Stimulated activated CD4-positive, alpha-beta T cell treated with anti-CD3 and anti-CD28 coated beads, TNF-alpha, amount 100 ng/mL, for 1 hour (primary cell): ENCODE measurements around the gene MYO18A.
"Not testable (repeated sequence)": the region's sequence is repeated elsewhere in the genome, so short reads cannot be mapped to it uniquely, and the experiment has no call there.

Source experiments
- DNase-seq, 3 donors: peaks; one replicate each; pipeline ENCODE4 v3.0.0-alpha.2; 2020; ENCODE audit warnings: low read depth in 3 of 3, low spot score in 1 of 3

MYO18A gene

DNA sequence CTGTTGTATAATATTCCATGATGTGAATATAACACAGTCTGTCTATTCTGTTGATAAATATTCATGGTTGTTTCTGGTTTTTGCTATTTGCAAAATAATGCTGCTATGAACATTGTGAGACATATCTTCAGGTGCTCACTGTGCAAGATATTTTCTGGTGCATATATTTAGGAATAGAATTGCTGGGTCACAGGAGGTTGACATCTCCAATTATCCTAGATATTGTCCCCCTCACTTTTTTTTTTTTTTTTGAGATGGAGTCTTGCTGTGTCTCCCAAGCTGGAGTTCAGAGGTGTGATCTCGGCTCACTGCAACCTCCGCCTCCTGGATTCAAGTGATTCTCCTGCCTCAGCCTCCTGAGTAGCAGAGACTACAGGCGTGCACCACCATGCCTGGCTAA, 14.5 kb upstream of the MYO18A start:
- no peak for DNase-seq

DNA sequence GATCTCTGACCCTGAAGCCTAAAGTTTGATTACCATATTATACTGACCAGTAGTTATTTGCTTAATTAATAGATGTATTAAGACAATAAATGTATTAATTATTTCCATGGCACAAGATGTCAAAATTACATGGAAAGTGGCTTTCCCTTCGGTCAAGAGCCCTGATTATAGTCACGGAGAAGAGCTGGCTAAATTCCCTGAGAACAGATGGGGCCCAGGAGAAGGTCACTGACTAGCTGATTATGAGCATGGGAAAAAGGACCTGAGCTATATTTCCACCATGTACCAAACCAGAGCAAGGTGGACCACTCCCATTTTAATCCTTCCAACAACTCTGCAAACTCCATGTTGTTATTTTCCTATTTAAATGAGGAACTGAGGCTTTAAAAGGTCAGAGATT, 12.9 kb upstream of the MYO18A start:
- DNase-seq = no peak

DNA sequence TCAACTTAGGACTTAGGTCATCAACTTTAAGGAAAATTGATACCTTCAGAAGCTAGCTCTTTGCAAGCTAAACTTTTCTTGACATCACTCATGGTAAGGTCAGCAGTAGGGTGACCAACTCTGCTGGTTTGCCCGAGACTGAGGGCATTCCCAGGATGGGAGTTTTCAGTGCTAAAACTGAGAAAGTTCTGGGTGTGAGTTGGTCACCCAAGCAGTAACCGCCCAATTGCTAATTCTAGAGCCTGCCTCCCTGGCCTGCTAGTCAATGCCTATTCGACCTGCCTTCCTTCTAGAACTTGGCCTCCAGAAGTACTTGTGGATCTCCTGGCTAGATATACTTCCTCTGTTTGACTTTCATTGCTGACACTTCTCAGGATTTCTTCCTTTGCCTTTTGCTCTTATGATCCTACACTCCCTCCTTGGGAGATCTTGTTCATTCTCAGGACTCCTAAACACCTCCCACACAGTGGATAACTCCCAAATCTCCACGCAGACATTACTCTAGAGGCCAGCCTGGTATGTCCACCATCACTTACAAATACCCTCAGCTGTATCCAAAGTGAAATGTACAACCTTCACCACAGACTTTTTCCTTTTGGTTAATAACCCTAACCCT, 10.5 kb upstream of the MYO18A start:
- no peak for DNase-seq

DNA sequence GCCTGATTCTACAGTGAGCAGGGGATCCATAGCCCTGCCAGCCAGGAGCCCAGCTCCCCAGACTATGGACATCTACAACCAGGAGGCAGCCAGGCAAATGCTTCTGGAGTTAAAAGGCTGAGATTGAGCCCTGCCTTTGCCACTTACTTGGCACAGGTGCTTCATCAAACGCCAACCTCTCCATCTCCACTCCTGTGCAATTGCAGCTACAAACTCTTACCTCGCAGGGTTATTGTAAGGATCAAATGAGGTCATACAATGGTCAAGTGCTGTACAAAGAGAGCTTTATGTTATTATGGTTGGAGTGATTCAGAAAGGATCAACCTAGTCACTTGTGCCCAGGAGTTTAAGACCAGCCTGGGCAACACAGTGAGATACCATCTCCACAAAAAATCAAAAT, 9.8 kb upstream of the MYO18A start:
- DNase-seq = no peak

DNA sequence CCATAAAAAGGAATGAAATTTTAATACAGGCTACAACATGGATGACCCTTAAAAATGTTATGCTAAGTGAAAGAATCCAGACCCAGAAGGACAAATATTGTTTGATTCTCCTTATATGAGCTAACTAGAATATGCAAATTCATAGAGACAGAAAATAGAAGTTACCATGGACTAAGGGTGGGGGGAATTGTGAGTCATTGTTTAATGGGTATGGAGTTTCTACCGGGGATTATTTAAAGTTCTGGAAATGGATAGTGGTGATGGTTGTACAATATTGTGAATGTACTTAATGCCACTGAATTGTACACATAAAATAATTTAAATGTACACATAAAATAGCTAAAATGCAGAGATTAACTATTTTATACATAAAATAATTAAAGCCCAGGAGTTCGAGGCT, 9.2 kb upstream of the MYO18A start:
- DNase-seq = no peak

DNA sequence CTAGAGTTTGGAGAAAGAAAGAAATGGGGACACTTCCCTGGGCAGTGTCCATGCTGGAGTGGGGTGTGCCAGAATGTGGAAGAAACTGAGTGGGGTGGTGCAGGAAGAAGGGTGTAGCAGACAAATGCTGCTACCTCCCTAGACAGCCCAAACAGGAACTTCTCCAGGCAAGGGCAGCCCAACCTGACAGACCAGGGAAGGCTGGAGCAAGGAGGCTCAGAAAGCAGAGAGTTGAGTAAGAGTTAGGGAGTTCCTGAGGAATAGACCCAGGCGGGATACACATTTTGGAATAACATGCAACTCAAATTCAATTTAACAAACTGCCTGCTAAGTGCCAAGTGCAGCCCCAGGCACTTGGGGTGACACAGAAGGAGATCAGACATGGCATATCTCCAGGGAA, 1.0 kb upstream of the MYO18A start:
- no peak for DNase-seq

DNA sequence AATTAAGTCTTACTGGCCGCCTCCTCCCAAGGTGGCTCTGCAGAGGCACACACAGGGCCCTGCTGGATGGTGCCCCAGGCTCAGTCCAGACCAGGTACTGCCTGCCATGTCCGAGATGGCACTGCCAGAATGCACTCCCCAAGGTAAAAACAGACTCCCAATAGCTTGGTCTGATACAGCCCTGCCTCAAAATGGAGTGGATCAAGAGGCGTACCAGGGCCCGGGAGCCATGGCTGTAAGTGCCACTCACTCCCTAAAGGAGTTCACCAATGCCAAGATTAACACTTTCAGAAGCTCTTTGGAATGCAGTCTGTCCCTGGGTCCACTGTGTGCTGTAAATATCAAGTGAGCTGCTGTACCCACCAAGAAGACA, 576 bp upstream of the MYO18A start:
- DNase-seq = no peak

DNA sequence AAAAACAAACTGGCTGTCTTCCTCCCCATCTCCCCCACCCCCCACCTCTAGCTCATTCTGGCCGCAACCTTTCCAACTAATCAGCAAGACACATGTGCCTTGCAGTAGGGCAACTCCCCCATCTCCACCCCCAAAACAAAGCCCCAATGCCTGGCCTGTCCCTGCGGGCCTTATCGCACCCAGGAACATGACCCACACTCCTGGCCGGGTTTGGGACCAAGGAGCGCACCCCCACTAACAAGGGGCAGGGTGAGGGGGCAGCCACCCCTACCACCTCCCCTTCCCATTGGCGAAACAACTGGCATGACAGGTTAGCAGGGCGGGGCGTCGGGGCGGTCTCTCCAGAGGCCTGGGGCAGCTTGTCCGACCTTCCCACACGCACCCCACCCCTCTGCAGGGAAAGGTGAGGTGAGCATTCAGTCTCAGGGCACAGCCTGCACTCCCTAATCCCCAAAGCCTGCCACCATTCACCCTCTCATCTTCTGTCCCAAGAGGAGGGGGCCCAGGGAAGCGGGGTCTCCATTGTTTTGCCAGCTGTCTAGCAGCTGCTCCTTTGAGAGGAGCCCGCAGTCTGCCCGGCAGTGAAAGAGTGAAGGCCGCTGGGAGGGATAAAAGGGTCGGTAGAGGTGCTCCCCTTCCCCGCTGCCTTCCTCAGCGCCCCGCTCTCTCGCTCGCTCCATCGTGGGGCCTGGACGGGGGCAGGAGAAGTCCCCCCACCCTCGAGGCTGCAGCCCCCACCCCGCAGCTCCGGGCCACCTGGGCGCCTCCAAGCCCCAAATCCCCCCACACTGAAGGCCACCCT, 765 bp downstream of the MYO18A start:
- no peak for DNase-seq

DNA sequence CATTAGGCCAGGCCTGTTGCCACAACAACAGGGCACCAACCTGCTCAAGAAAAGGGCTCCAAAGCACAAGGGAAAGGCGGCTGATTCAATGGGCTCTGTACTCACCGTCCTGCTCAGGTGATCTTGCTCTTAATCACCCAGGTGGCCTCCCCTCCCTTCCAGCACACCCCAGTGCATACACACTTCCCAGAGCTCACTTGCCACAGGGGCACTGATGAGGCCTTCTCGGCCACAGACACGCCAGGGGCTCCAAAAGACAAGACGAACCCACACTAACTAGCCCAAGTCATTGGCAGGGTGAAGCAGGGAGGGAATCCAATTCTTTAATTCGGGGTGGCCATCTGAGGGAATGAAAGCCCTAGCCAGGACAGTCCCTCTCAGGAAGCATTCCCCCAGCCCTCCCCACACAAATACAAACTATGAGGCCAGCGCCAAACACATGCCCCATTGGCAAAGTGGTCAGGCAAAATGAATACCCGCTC, 1.4 kb downstream of the MYO18A start:
- DNase-seq = no peak

DNA sequence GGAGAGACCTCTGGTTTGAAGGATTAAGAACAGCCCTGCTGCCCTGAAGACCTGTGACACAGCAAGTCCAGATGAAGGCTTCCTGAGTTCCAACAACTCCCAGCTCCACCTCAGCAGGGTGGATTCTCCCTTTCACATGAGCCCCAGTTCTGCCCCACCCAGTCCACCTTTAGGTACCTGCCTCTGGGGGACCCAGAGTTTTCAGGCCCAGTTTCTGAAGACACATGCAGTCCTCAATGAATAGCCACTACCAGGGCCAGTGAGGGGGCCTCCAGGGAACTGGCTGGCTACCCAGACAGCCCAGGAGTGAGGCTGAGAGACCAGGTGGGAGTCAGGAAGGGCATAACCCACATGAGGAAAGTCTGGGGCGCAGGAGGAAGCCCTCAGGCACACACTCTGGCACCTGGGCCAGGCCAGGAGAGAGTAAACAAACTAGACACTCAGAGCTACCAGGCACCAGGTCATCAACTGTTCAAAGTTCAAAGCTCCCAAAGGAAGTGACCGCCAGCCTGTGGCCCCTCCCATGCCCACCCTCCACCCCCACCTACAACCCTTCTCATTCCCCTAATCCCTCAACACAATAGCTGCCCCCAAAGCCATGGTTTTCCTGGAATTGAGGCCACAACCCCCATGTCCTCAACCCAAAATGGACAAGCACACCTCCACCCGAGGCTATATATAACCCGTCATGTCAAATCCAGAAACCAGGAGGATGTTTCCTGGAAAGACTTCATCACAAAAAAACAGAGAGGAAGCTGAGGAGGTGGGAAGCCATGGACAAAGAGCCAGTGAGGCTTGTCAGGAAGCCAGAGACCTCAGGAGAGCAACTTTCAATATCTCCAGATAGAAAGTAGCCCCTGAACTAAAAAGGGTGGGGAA, 2.1 kb downstream of the MYO18A start:
- no peak for DNase-seq

DNA sequence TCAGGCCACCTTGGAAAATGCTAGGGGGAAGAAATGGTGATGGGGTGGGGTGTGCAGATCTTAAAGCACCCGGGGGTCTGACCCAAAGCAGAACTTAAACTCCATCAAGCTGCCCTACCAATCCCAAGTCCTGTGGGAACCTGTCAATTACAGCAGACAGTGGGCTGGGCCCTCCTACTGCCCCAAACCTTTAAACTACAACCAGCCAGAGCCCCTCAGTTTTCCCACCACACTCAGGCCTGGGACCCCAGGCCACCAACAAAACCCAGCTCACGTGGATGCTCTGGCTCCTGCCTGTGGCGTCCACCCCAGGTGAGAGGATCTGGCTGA, 2.7 kb downstream of the MYO18A start:
- no peak for DNase-seq

DNA sequence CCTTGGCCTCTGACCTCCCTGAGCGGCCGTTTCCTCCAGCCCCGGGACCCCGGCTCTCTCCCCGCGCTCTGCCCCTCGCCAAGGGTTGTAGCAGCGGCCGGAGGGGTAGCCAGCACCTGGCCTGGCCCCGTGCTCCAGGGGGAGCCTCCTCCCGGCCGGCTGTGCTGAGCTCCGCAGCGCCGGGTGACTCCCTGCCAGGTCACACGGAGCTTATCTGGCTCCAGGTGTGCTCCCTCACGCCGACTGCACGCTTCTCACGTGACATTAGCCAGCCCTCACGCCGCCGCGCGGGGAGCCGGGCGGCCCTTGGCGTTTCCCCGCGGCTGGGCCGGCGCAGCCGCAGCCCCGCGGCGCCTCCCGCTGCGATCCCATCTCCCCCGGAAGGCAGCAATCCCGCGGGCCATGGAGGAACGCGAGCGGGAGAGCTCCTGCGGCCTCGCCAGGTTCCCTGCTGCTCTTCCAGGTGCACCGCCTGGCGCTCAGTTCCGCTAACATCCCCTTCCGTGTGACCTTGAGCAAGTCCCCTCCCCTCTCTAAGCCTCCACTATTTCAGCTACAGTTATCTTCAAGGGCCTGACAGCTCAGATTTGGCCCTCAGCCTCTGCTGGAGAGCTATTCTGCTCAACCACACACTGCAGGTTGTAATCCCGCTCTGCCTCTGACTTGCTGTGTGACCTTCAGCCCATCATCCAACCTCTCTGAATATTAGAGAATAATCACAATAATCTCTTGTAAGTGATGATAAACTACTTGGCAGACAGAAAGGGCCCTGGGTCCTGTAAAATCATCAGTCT, 3.4 kb downstream of the MYO18A start:
- peak in 2 of 3 donors; percentile 5 to 43 for DNase-seq

DNA sequence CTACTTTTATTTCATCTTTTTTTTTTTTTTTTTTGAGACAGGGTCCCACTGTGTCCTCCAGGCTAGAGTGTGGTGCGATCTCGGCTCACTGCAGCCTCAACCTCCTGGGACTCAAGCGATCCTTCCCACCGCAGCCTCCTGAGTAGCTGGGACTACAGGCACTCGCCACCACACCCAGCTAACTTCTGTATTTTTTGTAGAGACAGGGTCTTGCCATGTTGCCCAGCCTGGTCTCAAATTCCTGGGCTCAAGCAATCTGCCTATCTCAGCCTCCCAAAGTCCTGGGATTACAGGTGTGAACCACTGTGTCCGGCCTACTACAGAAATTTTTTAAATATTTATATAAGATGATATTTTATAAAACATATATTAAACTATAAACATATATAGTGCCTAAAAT, 4.8 kb downstream of the MYO18A start:
- DNase-seq = no peak

DNA sequence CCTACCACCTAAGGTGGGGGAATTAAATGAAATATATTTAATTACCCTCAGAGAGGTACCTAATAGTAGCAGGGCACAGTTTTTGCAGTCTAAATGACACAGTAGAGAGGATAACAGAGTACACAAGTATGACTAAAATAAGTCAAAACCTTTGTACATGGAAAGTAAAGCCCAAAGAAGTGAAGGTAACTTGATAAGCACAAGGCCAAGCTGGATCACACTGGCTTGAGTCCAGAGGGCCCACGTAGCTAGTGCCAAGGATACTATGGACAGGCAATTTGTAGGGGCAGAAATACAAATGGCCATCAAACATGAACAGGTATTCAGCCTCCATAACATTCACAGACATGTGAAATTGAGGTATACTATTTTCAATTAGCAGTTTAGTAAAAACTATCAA, 7.6 kb downstream of the MYO18A start:
- DNase-seq = no peak

DNA sequence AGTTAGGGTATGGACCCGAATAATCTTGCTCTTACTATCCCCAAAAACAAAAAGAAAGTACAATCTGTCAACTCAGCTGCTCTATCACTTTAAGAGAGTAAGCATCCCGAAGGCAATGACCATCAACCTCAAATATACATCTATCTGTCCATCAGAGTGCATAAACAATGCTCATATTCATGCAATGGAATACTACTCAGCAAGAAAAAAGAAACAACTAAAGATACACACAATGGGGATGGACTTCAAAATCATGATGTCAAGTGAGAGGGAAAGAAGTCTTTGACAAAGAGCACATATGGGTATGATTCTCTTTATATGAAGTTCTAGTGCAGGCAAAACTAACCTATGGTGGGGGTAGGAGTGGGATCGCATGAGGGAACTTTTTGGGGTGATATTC, 9.5 kb downstream of the MYO18A start:
- no peak for DNase-seq

DNA sequence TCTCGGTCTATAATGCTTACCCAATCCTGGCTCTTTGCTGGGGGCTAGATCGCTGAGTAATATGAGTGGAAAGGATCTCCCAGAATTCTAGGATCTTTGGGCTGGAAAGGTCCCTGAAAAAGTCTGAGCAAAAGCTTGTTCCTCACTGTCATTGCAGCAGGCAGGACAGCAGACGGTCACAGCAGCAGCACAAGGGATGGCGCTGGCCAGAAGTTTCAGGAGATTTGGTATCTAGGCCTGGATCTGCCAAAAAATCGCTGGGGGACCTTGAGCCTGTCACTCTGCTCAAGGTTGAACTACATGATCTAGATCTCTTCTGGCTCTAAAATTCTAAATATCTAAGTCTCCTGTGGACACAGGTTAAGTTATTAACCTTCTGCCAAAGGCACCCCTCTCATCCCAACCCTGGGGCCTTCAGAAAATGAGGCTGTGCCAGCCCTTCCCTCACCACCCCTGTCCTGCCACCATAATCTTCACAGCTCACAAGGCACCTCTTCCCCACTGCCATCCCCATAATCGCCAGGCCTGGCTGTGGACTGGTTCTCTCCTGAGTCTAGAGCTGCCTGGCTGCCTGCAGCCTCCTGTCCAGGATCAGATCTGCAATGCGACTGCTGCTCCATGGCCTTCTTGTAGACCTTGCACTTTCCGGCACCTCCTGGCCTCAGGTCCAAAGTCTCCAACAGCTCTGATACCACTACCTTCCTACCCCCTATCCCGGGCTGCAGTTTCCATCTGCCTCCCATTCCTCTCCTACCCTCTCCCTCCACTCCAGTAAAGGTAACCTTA, 10.2 kb downstream of the MYO18A start:
- no peak for DNase-seq

DNA sequence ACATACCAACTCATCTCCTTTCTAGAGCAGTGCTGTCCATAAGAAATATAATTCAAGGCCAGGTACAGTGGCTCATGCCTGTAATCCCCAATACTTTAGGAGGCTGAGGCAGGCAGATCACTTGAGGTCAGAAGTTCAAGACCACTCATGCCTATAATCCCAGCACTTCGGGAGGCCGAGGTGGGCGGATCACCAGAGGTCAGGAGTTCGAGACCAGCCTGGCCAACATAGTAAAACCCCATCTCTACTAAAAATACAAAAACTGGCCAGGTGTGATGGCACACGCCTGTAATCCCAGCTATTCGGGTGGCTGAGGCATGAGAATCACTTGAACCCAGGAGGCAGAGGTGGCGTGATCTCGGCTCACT, 11.5 kb downstream of the MYO18A start:
- not testable (repeated sequence) for DNase-seq

DNA sequence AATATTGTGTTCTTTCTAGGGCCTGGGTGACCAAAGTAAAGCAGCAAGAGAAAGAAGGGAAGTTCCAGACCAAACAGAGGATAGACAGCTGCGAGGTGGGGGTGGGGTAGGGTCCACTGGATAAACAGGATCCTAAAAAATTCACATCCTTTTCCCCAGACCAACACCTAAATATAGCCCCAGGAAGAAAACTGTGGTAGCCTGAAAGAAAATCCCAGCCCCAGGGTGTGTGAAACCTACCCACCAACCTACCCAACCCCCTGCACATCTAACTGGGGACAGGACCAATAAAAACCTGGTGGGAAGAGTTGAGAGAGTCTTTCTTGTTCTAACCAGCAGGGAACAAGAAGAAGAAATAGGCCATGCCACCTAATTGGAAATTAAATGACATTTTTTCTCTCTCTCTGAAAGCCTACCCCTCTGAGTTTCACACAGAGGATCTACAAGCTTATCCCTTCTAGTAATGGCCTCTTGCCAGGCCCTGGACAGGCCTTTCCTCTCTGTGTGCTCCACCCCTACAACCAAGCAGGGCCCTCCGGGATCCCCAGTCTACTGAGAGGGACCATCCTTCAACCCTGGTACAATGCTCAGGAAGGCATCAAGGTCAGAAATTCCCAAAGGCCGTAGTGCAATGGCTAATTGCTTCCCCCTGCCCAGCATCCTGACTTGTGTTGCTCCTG, 12.0 kb downstream of the MYO18A start:
- no peak for DNase-seq

DNA sequence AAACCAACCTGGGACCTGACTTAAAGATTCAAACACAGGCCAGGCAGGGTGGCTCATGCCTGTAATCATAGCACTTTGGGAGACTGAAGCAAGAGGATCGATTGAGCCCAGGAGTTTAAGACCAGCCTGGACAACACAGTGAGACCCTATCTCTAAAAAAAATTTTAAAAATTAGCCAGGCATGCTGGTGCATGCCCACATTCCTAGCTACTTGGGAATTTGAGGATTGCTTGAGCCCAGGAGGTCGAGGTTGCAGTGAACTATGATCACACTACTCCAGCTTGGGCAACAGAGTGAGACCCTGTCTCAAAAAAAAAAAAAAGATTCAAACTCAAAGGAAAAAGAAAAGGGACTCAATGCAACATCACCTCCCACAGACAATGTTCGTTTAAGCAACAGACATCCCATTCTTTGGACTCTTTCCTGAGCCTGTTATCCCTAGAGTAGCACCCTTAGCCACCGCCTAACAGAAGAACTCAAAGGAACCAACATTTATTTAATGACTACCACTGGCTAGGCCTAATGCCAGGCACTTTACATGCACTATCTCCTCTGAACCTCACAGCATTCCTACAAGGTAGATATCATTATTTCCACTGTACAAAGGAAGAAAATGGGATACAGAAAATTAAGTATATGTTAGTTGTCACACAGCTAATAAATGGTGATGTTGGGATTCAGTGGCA, 12.7 kb downstream of the MYO18A start:
- DNase-seq = no peak
